K562 (cell line): Measurements from ENCODE around the gene CLCN4. TPM values are rescaled to one million over a fixed set of nuclear protein-coding genes. Genes with fewer than 3 reads are reported as not detected.

Experiments used
- ATAC-seq: fragments of 200-7000 bp; cut with Tn5 transposase; 3 replicates; pipeline ENCODE4 v1.9.1; 2020; ENCODE audit warnings: moderate library complexity
- BruUV-seq: library from RNA; stranded (reverse); fragments of 400-500 nt; replicated peaks from 2 replicates; lab custom pipeline; 2021; lab: Mats Ljungman, UMichigan
- CTCF ChIA-PET: fragments of 300-600 bp; formaldehyde crosslinking; extraction: SDS; loops from one replicate; lab custom pipeline; 2021; ENCODE audit warnings: low intra/inter-chr PET ratio; lab: Yijun Ruan, JAX
- POLR2A ChIA-PET: fragments of 300-600, 350-650 bp; sonication (Branson Sonifier 250); formaldehyde crosslinking; extraction: SDS; loops from one replicate; lab custom pipeline; 2021; ENCODE audit warnings: antibody characterized with exemption, inconsistent platforms; lab: Yijun Ruan, JAX
- DNase-seq, 4 experiments: peaks; one replicate each; pipeline versions ENCODE4 v3.0.0 to v3.0.0-alpha.2; 2011 to 2018; ENCODE audit warnings: low spot score in 3 of 4, mixed read lengths in 3 of 4; ENCODE audit errors: extremely low read depth in 1 of 4
- FAIRE-seq: peaks from 2 replicates; lab custom pipeline; 2011; peaks lifted over from hg19 to GRCh38; lab: Jason Lieb, UNC
- H2AFZ ChIP-seq: 2 replicates; pipeline ENCODE4 v1.6.0; 2011; ENCODE audit warnings: low read depth, low read length, control low read depth, inconsistent platforms
- H3K27ac ChIP-seq: fragments of 200-600 bp; 3 replicates; pipeline ENCODE4 v1.8.0; 2011; ENCODE audit warnings: low read depth, mild to moderate bottlenecking, control low read depth, inconsistent platforms, low read length, moderate library complexity, mixed read lengths; ENCODE audit errors: extremely low read depth
- H3K27me3 ChIP-seq, 2 experiments: fragments of 300-600 bp in 1 of 2; 2 replicates in 1 of 2; 3 replicates in 1 of 2; pipeline versions ENCODE4 v1.6.0 to v1.8.0; 2011; ENCODE audit warnings: inconsistent platforms in 2 of 2, low read length in 2 of 2, mild to moderate bottlenecking in 1 of 2, mixed read lengths in 1 of 2, moderate library complexity in 1 of 2; ENCODE audit not compliant: control insufficient read depth in 2 of 2, insufficient read depth in 2 of 2
- H3K36me3 ChIP-seq: fragments of 300-600 bp; 3 replicates; pipeline ENCODE4 v1.8.0; 2011; ENCODE audit warnings: mild to moderate bottlenecking, low read length, inconsistent platforms; ENCODE audit not compliant: control insufficient read depth, insufficient read depth
- H3K4me1 ChIP-seq, 2 experiments: fragments of 200-600 bp in 1 of 2; replicated peaks in 1 of 2; 2 replicates in 1 of 2; 3 replicates in 1 of 2; pipeline versions ENCODE4 v1.5.1 to v1.8.0; 2011; ENCODE audit warnings: inconsistent platforms in 2 of 2, low read length in 2 of 2, mild to moderate bottlenecking in 1 of 2, mixed read lengths in 1 of 2, moderate library complexity in 1 of 2; ENCODE audit not compliant: control insufficient read depth in 2 of 2, insufficient read depth in 2 of 2
- H3K4me2 ChIP-seq: 2 replicates; pipeline ENCODE4 v1.6.1; 2011; ENCODE audit warnings: low read length, control low read depth, inconsistent platforms, mixed read lengths; ENCODE audit not compliant: insufficient read depth
- H3K4me3 ChIP-seq: fragments of 200-600 bp; sonication (generic), shearing (Covaris generic); 2 replicates; pipeline ENCODE4 v1.5.1; 2016; ENCODE audit warnings: control low read depth, inconsistent platforms
- H3K79me2 ChIP-seq: fragments of 200-600 bp; 3 replicates; pipeline ENCODE4 v1.8.0; 2011; ENCODE audit warnings: low read length, inconsistent platforms; ENCODE audit not compliant: control insufficient read depth, insufficient read depth
- H3K9ac ChIP-seq, 2 experiments: 2 replicates each; pipeline versions ENCODE4 v1.6.0 to v1.6.1; 2011; ENCODE audit warnings: low read depth in 2 of 2, low read length in 2 of 2, control low read depth in 1 of 2, inconsistent platforms in 1 of 2, mild to moderate bottlenecking in 1 of 2, mixed read lengths in 1 of 2; ENCODE audit not compliant: insufficient read depth in 1 of 2
- H3K9me1 ChIP-seq: one replicate; pipeline ENCODE4 v1.6.0; 2011; ENCODE audit warnings: inconsistent platforms, mild to moderate bottlenecking, low read length, moderate library complexity; ENCODE audit not compliant: control insufficient read depth, insufficient read depth
- H3K9me3 ChIP-seq: replicated peaks from 2 replicates; pipeline ENCODE4 v1.5.1; 2011; ENCODE audit warnings: low read depth, low read length, inconsistent platforms; ENCODE audit not compliant: control insufficient read depth, insufficient read depth
- H4K20me1 ChIP-seq: replicated peaks from 2 replicates; pipeline ENCODE4 v1.6.1; 2011; ENCODE audit warnings: low read length, inconsistent platforms, mixed read lengths; ENCODE audit not compliant: control insufficient read depth, insufficient read depth
- ATF1 ChIP-seq, 2 experiments: fragments of 450-650 bp in 1 of 2; IDR thresholded peaks; 2 replicates each; pipeline ENCODE4 v1.6.1; 2016; ENCODE audit warnings: missing compliant biosample characterization in 1 of 2, missing genetic modification characterization in 1 of 2
- ESRRA ChIP-seq: fragments of 450-650 bp; IDR thresholded peaks from 2 replicates; pipeline ENCODE4 v1.6.1; 2014; ENCODE audit warnings: low read depth, mild to moderate bottlenecking, moderate library complexity, borderline replicate concordance
- GABPA ChIP-seq: fragments of 200-800 bp; sonication (Bioruptor generic); conservative IDR thresholded peaks from 2 replicates; pipeline ENCODE4 v1.6.1; 2016; ENCODE audit warnings: low read depth, missing genetic modification characterization, missing compliant biosample characterization
- NR2C2 ChIP-seq, 2 experiments: fragments of 200-800 bp in 1 of 2; sonication (Bioruptor generic) in 1 of 2; sonication (generic) in 1 of 2; formaldehyde crosslinking in 1 of 2; IDR thresholded peaks; 2 replicates each; pipeline versions ENCODE4 v1.6.1 to v1.8.0; 2016 to 2022; ENCODE audit warnings: mild to moderate bottlenecking in 1 of 2, missing compliant biosample characterization in 1 of 2, missing genetic modification characterization in 1 of 2, missing genetic modification reagents in 1 of 2
- ZFPM2 ChIP-seq: fragments of 250-450 bp; sonication (Bioruptor Pico); IDR thresholded peaks from 2 replicates; pipeline ENCODE4 v1.5.1; 2022; ENCODE audit warnings: mild to moderate bottlenecking
- ZNF124 ChIP-seq: sonication (generic); formaldehyde crosslinking; IDR thresholded peaks from 2 replicates; pipeline ENCODE4 v1.8.1; 2022; ENCODE audit warnings: missing genetic modification reagents
- ZNF217 ChIP-seq: sonication (generic); formaldehyde crosslinking; IDR thresholded peaks from 2 replicates; pipeline ENCODE4 v1.8.0; 2022; ENCODE audit warnings: mild to moderate bottlenecking, missing genetic modification reagents
- ZNF444 ChIP-seq: fragments of 250-450 bp; sonication (Bioruptor Pico); IDR thresholded peaks from 2 replicates; pipeline ENCODE4 v1.4.0; 2020; ENCODE audit warnings: mild to moderate bottlenecking, moderate library complexity
- WGBS: fragments of 100-300 bp; shearing (Covaris generic); methylation state at CpG from one replicate; pipeline ENCODE4 v1.1.6; 2016; ENCODE audit warnings: low coverage, mixed read lengths; ENCODE audit not compliant: insufficient coverage; ENCODE audit errors: missing lambda C conversion rate; 5-methylcytosine and 5-hydroxymethylcytosine counted together
- in situ Hi-C: fragments of 300-500 bp; cut with MboI; formaldehyde crosslinking; loops from 4 replicates; pipeline ENCODE4 v1.15.0; 2018; ENCODE audit warnings: inconsistent platforms, mixed read lengths
- intact Hi-C: fragments of 100-400 bp; cut with micrococcal nuclease; formaldehyde crosslinking; loops from 2 replicates; pipeline ENCODE4 v1.14.2; 2022
- polyA plus RNA-seq, 8 experiments: library from polyadenylated mRNA; depleted of rRNA in 4 of 8; stranded (reverse) in 5 of 8; unstranded in 3 of 8; fragments of >200 nt; fragmentation: Nextera tagmentation in 2 of 8; fragmentation: Illumina TruSeq in 1 of 8; extraction: Ambion mirVana in 2 of 8; extraction: Trizol in 1 of 8; gene quantifications; 2 replicates each; pipeline versions ENCODE4 v1.2.1 to v1.2.3, GENCODE V29; 2011 to 2014; ENCODE audit warnings: inconsistent platforms in 1 of 8, missing spikeins in 1 of 8
- total RNA-seq, 7 experiments: library from RNA; depleted of rRNA in 6 of 7; stranded (reverse); fragments of >200 nt in 6 of 7; fragmentation: Illumina TruSeq in 2 of 7; extraction: Trizol in 2 of 7; gene quantifications; 2 replicates each; pipeline versions ENCODE4 v1.2.1 to v1.2.3, GENCODE V29; 2011 to 2021; ENCODE audit warnings: low replicate concordance in 1 of 7
- TF ChIP-seq, protein P1 (sequence below): fragments of 250-450 bp; sonication (Bioruptor Pico); IDR thresholded peaks from 2 replicates; pipeline ENCODE4 v1.5.0; 2021
- TF ChIP-seq, protein P2 (sequence below): fragments of 200-800 bp; sonication (Bioruptor generic); IDR thresholded peaks from 2 replicates; pipeline ENCODE4 v1.6.1; 2017; ENCODE audit warnings: missing genetic modification characterization, missing compliant biosample characterization
- TF ChIP-seq, protein P3 (sequence below): IDR thresholded peaks from 2 replicates; pipeline ENCODE4 v1.6.1; 2016; ENCODE audit warnings: missing genetic modification characterization, missing compliant biosample characterization
- TF ChIP-seq, protein P4 (sequence below): fragments of 450-650 bp; IDR thresholded peaks from one replicate; pipeline ENCODE4 v1.6.1; 2018; ENCODE audit warnings: mild to moderate bottlenecking, moderate library complexity; ENCODE audit not compliant: partially characterized antibody
- TF ChIP-seq, protein P5 (sequence below): IDR thresholded peaks from 2 replicates; pipeline ENCODE4 v1.6.1; 2014; ENCODE audit warnings: antibody characterized with exemption
- TF ChIP-seq, protein P6 (sequence below): fragments of 450-650 bp; formaldehyde crosslinking; IDR thresholded peaks from 2 replicates; pipeline ENCODE4 v1.4.0; 2022; ENCODE audit warnings: missing genetic modification characterization

CLCN4 gene
- total and polyA plus RNA-seq, 9 of the 15 experiments (the other 6 are each of a cell fraction or from before 2014, with no cell fraction given) = 0.03 to 0.24 (median 0.10) TPM; not detected in 1

DNA sequence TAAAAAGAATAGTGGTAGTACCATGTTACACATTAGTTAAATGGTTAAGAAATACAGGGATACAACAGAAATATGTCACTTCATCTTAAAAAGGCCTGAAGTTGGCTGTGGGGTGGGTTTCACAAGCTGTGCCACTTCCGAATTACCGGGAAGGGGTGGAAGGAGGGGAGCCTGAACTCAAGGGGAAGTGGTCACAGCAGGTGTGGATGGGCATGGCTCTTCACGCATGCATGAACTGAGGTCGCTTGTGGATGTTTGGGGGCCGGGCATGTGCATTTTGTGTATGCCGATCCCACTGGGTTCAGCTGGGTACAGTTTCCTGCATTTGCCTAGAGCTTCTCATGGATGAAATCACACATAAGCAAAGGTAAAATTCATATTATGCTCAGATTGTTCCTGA is 64.9 kb downstream of the CLCN4 start:
- Histone ChIP-seq H3K79me2 (no peaks in the 10 kb centered on the region), H3K9me3 (no peaks in the 10 kb centered on the region), H2AFZ (no peak overlapping the region), H3K4me3 (no peak overlapping the region), H3K27me3 (peaks cover 2 to 27% of the 10 kb centered on the region in 2 experiments; a peak in 3 of 5 replicates), H3K27ac (no peak overlapping the region), H3K4me2 (no peak overlapping the region), H3K4me1 (no peaks in the 10 kb centered on the region), H4K20me1 (no peaks in the 10 kb centered on the region), H3K36me3 (no peaks in the 10 kb centered on the region), H3K9me1 (no peaks in the 10 kb centered on the region), H3K9ac (no peak overlapping the region)
- ChIA-PET POLR2A (no interaction called here), CTCF (no interaction called here)
- WGBS = 0% methylated on average over 6 of the region's 6 CpGs
- intact Hi-C loops (no loop called here), in situ Hi-C loops (no loop called here)
- ATAC-seq = no peak
- BruUV-seq = no TSS peak
- FAIRE-seq = no peak
- DNase-seq = no peak
- TF ChIP-seq, protein P1, sequence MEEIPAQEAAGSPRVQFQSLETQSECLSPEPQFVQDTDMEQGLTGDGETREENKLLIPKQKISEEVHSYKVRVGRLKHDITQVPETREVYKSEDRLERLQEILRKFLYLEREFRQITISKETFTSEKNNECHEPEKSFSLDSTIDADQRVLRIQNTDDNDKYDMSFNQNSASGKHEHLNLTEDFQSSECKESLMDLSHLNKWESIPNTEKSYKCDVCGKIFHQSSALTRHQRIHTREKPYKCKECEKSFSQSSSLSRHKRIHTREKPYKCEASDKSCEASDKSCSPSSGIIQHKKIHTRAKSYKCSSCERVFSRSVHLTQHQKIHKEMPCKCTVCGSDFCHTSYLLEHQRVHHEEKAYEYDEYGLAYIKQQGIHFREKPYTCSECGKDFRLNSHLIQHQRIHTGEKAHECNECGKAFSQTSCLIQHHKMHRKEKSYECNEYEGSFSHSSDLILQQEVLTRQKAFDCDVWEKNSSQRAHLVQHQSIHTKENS = no peak
- no peak for TF ChIP-seq GABPA (tag)
- TF ChIP-seq, protein P2, sequence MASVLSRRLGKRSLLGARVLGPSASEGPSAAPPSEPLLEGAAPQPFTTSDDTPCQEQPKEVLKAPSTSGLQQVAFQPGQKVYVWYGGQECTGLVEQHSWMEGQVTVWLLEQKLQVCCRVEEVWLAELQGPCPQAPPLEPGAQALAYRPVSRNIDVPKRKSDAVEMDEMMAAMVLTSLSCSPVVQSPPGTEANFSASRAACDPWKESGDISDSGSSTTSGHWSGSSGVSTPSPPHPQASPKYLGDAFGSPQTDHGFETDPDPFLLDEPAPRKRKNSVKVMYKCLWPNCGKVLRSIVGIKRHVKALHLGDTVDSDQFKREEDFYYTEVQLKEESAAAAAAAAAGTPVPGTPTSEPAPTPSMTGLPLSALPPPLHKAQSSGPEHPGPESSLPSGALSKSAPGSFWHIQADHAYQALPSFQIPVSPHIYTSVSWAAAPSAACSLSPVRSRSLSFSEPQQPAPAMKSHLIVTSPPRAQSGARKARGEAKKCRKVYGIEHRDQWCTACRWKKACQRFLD (CRISPR knock-in tag) = no peak
- TF ChIP-seq, protein P3, sequence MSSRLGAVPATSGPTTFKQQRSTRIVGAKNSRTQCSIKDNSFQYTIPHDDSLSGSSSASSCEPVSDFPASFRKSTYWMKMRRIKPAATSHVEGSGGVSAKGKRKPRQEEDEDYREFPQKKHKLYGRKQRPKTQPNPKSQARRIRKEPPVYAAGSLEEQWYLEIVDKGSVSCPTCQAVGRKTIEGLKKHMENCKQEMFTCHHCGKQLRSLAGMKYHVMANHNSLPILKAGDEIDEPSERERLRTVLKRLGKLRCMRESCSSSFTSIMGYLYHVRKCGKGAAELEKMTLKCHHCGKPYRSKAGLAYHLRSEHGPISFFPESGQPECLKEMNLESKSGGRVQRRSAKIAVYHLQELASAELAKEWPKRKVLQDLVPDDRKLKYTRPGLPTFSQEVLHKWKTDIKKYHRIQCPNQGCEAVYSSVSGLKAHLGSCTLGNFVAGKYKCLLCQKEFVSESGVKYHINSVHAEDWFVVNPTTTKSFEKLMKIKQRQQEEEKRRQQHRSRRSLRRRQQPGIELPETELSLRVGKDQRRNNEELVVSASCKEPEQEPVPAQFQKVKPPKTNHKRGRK (tag) = no peak
- TF ChIP-seq ATF1 (CRISPR knock-in tag; IDR thresholded peaks at IDR 0.05) = no peak
- TF ChIP-seq ATF1 (tag; IDR thresholded peaks at IDR 0.05) = no peak
- TF ChIP-seq, protein P4, sequence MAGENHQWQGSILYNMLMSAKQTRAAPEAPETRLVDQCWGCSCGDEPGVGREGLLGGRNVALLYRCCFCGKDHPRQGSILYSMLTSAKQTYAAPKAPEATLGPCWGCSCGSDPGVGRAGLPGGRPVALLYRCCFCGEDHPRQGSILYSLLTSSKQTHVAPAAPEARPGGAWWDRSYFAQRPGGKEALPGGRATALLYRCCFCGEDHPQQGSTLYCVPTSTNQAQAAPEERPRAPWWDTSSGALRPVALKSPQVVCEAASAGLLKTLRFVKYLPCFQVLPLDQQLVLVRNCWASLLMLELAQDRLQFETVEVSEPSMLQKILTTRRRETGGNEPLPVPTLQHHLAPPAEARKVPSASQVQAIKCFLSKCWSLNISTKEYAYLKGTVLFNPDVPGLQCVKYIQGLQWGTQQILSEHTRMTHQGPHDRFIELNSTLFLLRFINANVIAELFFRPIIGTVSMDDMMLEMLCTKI = no peak
- no peak for TF ChIP-seq ZFPM2
- TF ChIP-seq, protein P5, sequence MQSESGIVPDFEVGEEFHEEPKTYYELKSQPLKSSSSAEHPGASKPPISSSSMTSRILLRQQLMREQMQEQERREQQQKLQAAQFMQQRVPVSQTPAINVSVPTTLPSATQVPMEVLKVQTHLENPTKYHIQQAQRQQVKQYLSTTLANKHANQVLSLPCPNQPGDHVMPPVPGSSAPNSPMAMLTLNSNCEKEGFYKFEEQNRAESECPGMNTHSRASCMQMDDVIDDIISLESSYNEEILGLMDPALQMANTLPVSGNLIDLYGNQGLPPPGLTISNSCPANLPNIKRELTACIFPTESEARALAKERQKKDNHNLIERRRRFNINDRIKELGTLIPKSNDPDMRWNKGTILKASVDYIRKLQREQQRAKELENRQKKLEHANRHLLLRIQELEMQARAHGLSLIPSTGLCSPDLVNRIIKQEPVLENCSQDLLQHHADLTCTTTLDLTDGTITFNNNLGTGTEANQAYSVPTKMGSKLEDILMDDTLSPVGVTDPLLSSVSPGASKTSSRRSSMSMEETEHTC = no peak
- no peak for TF ChIP-seq NR2C2 (CRISPR knock-in tag; IDR thresholded peaks at IDR 0.05)
- no peak for TF ChIP-seq NR2C2 (tag; IDR thresholded peaks at IDR 0.05)
- TF ChIP-seq ZNF217 (CRISPR knock-in tag) = no peak
- TF ChIP-seq ZNF444 (CRISPR knock-in tag) = no peak
- TF ChIP-seq, protein P6, sequence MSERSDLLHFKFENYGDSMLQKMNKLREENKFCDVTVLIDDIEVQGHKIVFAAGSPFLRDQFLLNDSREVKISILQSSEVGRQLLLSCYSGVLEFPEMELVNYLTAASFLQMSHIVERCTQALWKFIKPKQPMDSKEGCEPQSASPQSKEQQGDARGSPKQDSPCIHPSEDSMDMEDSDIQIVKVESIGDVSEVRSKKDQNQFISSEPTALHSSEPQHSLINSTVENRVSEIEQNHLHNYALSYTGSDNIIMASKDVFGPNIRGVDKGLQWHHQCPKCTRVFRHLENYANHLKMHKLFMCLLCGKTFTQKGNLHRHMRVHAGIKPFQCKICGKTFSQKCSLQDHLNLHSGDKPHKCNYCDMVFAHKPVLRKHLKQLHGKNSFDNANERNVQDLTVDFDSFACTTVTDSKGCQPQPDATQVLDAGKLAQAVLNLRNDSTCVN (CRISPR knock-in tag) = no peak
- no peak for TF ChIP-seq ZNF124 (CRISPR knock-in tag)
- no peak for TF ChIP-seq ESRRA
